Fibroblast of upper back skin (primary cell): ENCODE data around the gene RTL10.

Experiments
- DNase-seq: peaks from one replicate; pipeline ENCODE4 v3.0.0-alpha.2; 2013

Gene RTL10

GRCh38 chr22:19875531-19876313 lies 21.0 kb upstream of the RTL10 start:
- DNase-seq, result no peak

GRCh38 chr22:19875061-19875530 lies 20.4 kb upstream of the RTL10 start:
- DNase-seq, result no peak

GRCh38 chr22:19874307-19875060 lies 19.8 kb upstream of the RTL10 start:
- DNase-seq, result no peak

GRCh38 chr22:19873960-19874306 lies 19.3 kb upstream of the RTL10 start:
- DNase-seq, result no peak

GRCh38 chr22:19873138-19873959 lies 18.7 kb upstream of the RTL10 start:
- no peak for DNase-seq

GRCh38 chr22:19872779-19873137 lies 18.1 kb upstream of the RTL10 start:
- no peak for DNase-seq

- DNase-seq, result no peak
These were observed 17.4 kb upstream of the RTL10 start for GRCh38 chr22:19871845-19872778.

- no peak for DNase-seq
These were observed 16.6 kb upstream of the RTL10 start for GRCh38 chr22:19871023-19871844.

- DNase-seq, result no peak
These were observed 15.7 kb upstream of the RTL10 start for GRCh38 chr22:19870153-19871022.

GRCh38 chr22:19869497-19870152 lies 15.0 kb upstream of the RTL10 start:
- no peak for DNase-seq

- no peak for DNase-seq
These were observed 14.2 kb upstream of the RTL10 start for GRCh38 chr22:19868773-19869471.

- DNase-seq, result no peak
These were observed 13.7 kb upstream of the RTL10 start for GRCh38 chr22:19868333-19868732.

GRCh38 chr22:19867617-19868016 lies 12.9 kb upstream of the RTL10 start:
- DNase-seq, result no peak

GRCh38 chr22:19866665-19867009 lies 12.0 kb upstream of the RTL10 start:
- no peak for DNase-seq

- no peak for DNase-seq
These were observed 10.6 kb upstream of the RTL10 start for GRCh38 chr22:19865141-19865829.

- DNase-seq, result peak; percentile 69
These were observed 9.9 kb upstream of the RTL10 start for GRCh38 chr22:19864538-19865106.

GRCh38 chr22:19863571-19863970 lies 8.9 kb upstream of the RTL10 start:
- no peak for DNase-seq

GRCh38 chr22:19862619-19863246 lies 8.1 kb upstream of the RTL10 start:
- no peak for DNase-seq
